ENCODE results near the gene ARFGEF2. TPM values are rescaled to one million over a fixed set of nuclear protein-coding genes. Genes with fewer than 3 reads are reported as not detected.
A peak's percentile ranks its signal among the peaks of the same experiment; 100 is the strongest.

The ARFGEF2 gene
- total and polyA plus RNA-seq, 8 donors = 6.9 to 26.2 (median 23.0) TPM

GRCh38 chr20:48921883-48922820, 641 bp downstream of the ARFGEF2 start:
- WGBS, 2 donors = 3 to 4% methylated on average over 29 to 34 of the region's 34 CpGs
- TF ChIP-seq, protein P1, sequence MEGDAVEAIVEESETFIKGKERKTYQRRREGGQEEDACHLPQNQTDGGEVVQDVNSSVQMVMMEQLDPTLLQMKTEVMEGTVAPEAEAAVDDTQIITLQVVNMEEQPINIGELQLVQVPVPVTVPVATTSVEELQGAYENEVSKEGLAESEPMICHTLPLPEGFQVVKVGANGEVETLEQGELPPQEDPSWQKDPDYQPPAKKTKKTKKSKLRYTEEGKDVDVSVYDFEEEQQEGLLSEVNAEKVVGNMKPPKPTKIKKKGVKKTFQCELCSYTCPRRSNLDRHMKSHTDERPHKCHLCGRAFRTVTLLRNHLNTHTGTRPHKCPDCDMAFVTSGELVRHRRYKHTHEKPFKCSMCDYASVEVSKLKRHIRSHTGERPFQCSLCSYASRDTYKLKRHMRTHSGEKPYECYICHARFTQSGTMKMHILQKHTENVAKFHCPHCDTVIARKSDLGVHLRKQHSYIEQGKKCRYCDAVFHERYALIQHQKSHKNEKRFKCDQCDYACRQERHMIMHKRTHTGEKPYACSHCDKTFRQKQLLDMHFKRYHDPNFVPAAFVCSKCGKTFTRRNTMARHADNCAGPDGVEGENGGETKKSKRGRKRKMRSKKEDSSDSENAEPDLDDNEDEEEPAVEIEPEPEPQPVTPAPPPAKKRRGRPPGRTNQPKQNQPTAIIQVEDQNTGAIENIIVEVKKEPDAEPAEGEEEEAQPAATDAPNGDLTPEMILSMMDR (IDR thresholded peaks at IDR 0.05) = no peak
- Histone ChIP-seq H3K9me3 (no peaks in the 10 kb centered on the region), H3K27me3 (no peaks in the 10 kb centered on the region), H3K4me1 (peaks cover 3 to 38% (median 7%) of the 10 kb centered on the region in 3 donors), H3K36me3 (no peaks in the 10 kb centered on the region), H3K4me3 (peak overlapping the region; percentile 90 to 95 (median 92)), H3K27ac (peak overlapping the region; percentile 95 to 98 (median 97))
- intact Hi-C loops (cut with DNase I) = no loop called here
- DNase-seq (peak in 4 of 6 donors; percentile 58 to 84 (median 72)), FAIRE-seq (no peak), ATAC-seq (peak; percentile 56 to 74 (median 63))

DNA sequence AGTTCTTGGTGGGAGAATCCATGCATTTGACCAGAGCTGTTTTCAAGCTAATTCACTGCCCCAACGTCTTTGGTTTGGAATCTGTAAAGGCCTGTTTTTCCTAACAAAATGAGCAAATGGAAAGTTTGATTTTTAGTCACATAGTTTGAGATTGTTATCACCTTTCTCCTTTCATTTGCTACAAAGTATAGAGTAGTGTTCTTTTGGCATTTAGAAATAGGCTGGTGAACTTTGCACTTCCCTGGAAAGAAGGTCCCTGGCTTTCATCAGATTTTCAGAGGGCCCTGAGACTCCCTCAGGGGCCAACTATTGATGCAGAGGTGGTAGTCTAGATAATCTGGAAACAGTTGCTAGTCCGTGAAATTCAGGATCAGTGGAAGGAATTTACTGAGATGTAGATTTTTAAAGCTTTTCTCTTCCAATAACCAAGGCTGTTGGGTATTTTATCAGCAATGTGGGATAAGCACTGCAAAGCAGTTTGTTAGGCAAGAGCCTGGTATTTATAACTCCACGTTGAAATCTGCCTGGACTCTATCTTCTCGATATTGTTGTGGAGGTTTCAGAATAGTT, 1.7 kb downstream of the ARFGEF2 start:
- 13 to 18% methylated on average over 4 of the region's 4 CpGs for WGBS, 2 donors
- Histone ChIP-seq H3K4me1 (peaks cover 3 to 43% (median 7%) of the 10 kb centered on the region in 3 donors), H3K27ac (peak overlapping the region in 2 of 4 donors; percentile 98), H3K36me3 (no peaks in the 10 kb centered on the region), H3K4me3 (peak overlapping the region in 2 of 4 donors; percentile 94 to 95), H3K9me3 (no peaks in the 10 kb centered on the region), H3K27me3 (no peaks in the 10 kb centered on the region)
- intact Hi-C loops (cut with DNase I) = no loop called here
- ATAC-seq (no peak), FAIRE-seq (no peak), DNase-seq (no peak)
- TF ChIP-seq, protein P1 (IDR thresholded peaks at IDR 0.05) = no peak

DNA sequence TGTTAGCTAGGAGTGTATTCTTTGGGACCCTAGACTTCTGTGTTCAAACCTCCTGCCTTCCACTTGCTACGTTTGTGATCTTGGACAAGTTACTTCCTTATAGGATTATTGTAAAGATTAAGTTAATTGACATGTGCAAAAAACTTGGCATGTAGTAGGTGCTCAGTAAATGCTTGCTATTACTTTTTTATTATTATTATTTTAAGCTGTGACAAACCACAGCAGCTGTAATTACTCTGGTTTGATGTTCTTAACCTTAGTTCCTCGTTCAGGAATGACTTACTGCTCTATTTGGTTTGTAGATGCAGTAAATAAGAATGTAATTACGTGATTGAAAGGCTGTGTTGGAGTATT, 3.2 kb downstream of the ARFGEF2 start:
- FAIRE-seq (no peak), ATAC-seq (no peak), DNase-seq (no peak)
- intact Hi-C loops (cut with DNase I) = no loop called here
- WGBS, 2 donors = 39 to 42% methylated on average over 3 of the region's 3 CpGs
- TF ChIP-seq, protein P1 (IDR thresholded peaks at IDR 0.05) = no peak
- H3K36me3 ChIP-seq = no peaks in the 10 kb centered on the region
- no peaks in the 10 kb centered on the region for H3K9me3 ChIP-seq
- H3K4me3 ChIP-seq = no peak overlapping the region
- H3K27ac ChIP-seq = peak overlapping the region in 1 of 4 donors; percentile 17
- peaks cover 3 to 52% (median 10%) of the 10 kb centered on the region in 3 donors for H3K4me1 ChIP-seq
- no peaks in the 10 kb centered on the region for H3K27me3 ChIP-seq

- WGBS, 2 donors = 91 to 97% methylated on average over 3 of the region's 3 CpGs
- ATAC-seq = no peak
- no peak for DNase-seq
- Histone ChIP-seq H3K4me1 (peaks cover 9 to 50% (median 10%) of the 10 kb centered on the region in 3 donors), H3K27me3 (no peaks in the 10 kb centered on the region), H3K4me3 (no peak overlapping the region), H3K9me3 (no peaks in the 10 kb centered on the region), H3K36me3 (no peaks in the 10 kb centered on the region), H3K27ac (no peak overlapping the region)
- TF ChIP-seq, protein P1 (IDR thresholded peaks at IDR 0.05) = no peak
- intact Hi-C loops (cut with DNase I) = no loop called here
- FAIRE-seq = no peak
Measured at GRCh38 chr20:48926267-48926666, 4.8 kb downstream of the ARFGEF2 start.
